ENCODE results near the gene L1CAM. TPM values are rescaled to one million over a fixed set of nuclear protein-coding genes. Genes with fewer than 3 reads are reported as not detected.

Gene L1CAM
- total RNA-seq, 1 experiment from 2014 or later: 12.7 TPM

DNA sequence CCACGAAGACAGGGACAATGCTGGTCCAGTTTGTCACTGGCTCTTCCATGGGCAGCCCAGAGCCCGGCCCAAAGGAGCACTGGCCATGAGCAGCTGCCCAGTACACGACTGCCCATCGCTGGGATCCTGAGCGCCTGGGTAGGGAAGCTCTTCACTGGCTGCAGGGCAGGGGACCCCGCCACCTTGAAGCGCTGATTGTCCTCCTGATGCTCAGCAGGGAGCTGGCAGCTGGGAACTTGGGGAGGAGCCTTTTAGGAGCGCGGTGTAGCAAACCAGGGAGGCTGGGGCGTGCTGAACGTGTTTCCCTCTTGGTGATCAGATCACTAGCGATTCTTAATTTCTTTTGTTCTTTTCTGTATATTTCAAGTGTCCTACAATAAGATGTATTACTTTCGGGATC lies 1.8 kb downstream of the L1CAM start:
- Mint-ChIP-seq H3K36me3 (ENCODE audit: insufficient read depth, unreplicated experiment) (no peaks in the 10 kb centered on the region), H3K4me3 (ENCODE audit: unreplicated experiment) (no peak overlapping the region), H3K27ac (ENCODE audit: unreplicated experiment) (no peak overlapping the region), H3K27me3 (ENCODE audit: insufficient read depth, unreplicated experiment) (no peaks in the 10 kb centered on the region), H3K9me3 (ENCODE audit: unreplicated experiment) (no peaks in the 10 kb centered on the region), H3K4me1 (ENCODE audit: low read depth, unreplicated experiment) (no peaks in the 10 kb centered on the region)
- TF ChIP-seq, protein P1, sequence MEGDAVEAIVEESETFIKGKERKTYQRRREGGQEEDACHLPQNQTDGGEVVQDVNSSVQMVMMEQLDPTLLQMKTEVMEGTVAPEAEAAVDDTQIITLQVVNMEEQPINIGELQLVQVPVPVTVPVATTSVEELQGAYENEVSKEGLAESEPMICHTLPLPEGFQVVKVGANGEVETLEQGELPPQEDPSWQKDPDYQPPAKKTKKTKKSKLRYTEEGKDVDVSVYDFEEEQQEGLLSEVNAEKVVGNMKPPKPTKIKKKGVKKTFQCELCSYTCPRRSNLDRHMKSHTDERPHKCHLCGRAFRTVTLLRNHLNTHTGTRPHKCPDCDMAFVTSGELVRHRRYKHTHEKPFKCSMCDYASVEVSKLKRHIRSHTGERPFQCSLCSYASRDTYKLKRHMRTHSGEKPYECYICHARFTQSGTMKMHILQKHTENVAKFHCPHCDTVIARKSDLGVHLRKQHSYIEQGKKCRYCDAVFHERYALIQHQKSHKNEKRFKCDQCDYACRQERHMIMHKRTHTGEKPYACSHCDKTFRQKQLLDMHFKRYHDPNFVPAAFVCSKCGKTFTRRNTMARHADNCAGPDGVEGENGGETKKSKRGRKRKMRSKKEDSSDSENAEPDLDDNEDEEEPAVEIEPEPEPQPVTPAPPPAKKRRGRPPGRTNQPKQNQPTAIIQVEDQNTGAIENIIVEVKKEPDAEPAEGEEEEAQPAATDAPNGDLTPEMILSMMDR (IDR thresholded peaks at IDR 0.05; ENCODE audit: insufficient read depth in 1 of 2, low read depth in 1 of 2, low read length in 1 of 2, severe bottlenecking in 1 of 2, unreplicated experiment in 1 of 2): no peak
- ChIA-PET POLR2A (no interaction called here), CTCF (no interaction called here)
- no peak overlapping the region for H3K4me3 ChIP-seq (ENCODE audit: low read depth, low read length)
- intact Hi-C loops (cut with micrococcal nuclease; ENCODE audit: unreplicated experiment): loop anchor here (10.0 kb wide), 1 partner anchor 69 kb away; no protein-coding TSS in a partner anchor
- no peaks in the 10 kb centered on the region for H3K36me3 ChIP-seq (ENCODE audit: control insufficient read depth, insufficient read depth, low read length)
- DNase-seq: no peak
- H3K4me1 ChIP-seq: peaks cover 14% of the 10 kb centered on the region; the same call in 1 of the 2 replicates
- no peaks in the 10 kb centered on the region for H3K27me3 ChIP-seq (replicated peaks; ENCODE audit: control insufficient read depth, insufficient read depth, low read length)
- BruUV-seq (replicated peaks): no TSS peak
- no peaks in the 10 kb centered on the region for H3K9me3 ChIP-seq

- BruUV-seq (replicated peaks): no TSS peak
- CTCF ChIA-PET: no interaction called here
- POLR2A ChIA-PET: no interaction called here
- intact Hi-C loops (cut with micrococcal nuclease; ENCODE audit: unreplicated experiment): loop anchor here (10.0 kb wide), 1 partner anchor 69 kb away; no protein-coding TSS in a partner anchor
- TF ChIP-seq, protein P1 (IDR thresholded peaks at IDR 0.05; ENCODE audit: insufficient read depth in 1 of 2, low read depth in 1 of 2, low read length in 1 of 2, severe bottlenecking in 1 of 2, unreplicated experiment in 1 of 2): no peak
- H3K36me3 Mint-ChIP-seq (ENCODE audit: insufficient read depth, unreplicated experiment): no peaks in the 10 kb centered on the region
- H3K4me1 ChIP-seq: peaks cover 14% of the 10 kb centered on the region; the same call in 1 of the 2 replicates
- H3K4me1 Mint-ChIP-seq (ENCODE audit: low read depth, unreplicated experiment): no peaks in the 10 kb centered on the region
- H3K4me3 ChIP-seq (ENCODE audit: low read depth, low read length): no peak overlapping the region
- no peaks in the 10 kb centered on the region for H3K9me3 ChIP-seq
- H3K27ac Mint-ChIP-seq (ENCODE audit: unreplicated experiment): no peak overlapping the region
- no peaks in the 10 kb centered on the region for H3K27me3 Mint-ChIP-seq (ENCODE audit: insufficient read depth, unreplicated experiment)
- H3K36me3 ChIP-seq (ENCODE audit: control insufficient read depth, insufficient read depth, low read length): no peaks in the 10 kb centered on the region
- H3K27me3 ChIP-seq (replicated peaks; ENCODE audit: control insufficient read depth, insufficient read depth, low read length): no peaks in the 10 kb centered on the region
- no peak overlapping the region for H3K4me3 Mint-ChIP-seq (ENCODE audit: unreplicated experiment)
- DNase-seq: no peak
- no peaks in the 10 kb centered on the region for H3K9me3 Mint-ChIP-seq (ENCODE audit: unreplicated experiment)
Measured at GRCh38 chrX:153883163-153883843, 2.7 kb downstream of the L1CAM start.

DNA sequence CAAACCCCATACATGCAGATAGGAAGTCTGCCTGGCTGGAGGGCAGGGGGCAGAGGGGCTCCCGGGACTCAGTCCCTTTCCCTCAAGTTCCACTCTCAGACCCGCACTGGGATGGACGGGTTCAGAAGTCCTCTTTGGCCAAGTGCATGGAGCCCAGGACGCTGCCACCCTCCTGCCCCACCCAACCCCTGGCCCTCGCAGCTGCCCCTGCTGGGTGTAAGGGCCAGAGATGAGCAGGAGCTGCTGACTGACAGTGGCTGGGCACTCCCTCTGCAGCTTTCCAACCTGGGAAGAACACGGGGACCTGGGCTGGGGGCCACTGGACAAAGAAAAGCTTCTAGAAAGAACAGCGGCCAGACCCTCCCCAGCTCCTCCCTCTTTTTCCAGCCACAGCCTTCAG lies 3.4 kb downstream of the L1CAM start:
- Mint-ChIP-seq H3K27me3 (ENCODE audit: insufficient read depth, unreplicated experiment) (no peaks in the 10 kb centered on the region), H3K36me3 (ENCODE audit: insufficient read depth, unreplicated experiment) (no peaks in the 10 kb centered on the region), H3K4me1 (ENCODE audit: low read depth, unreplicated experiment) (no peaks in the 10 kb centered on the region), H3K27ac (ENCODE audit: unreplicated experiment) (peak overlapping the region; percentile 67), H3K4me3 (ENCODE audit: unreplicated experiment) (peak overlapping the region; percentile 42), H3K9me3 (ENCODE audit: unreplicated experiment) (no peaks in the 10 kb centered on the region)
- ChIA-PET CTCF (no interaction called here), POLR2A (no interaction called here)
- Histone ChIP-seq H3K9me3 (no peaks in the 10 kb centered on the region), H3K27me3 (replicated peaks; ENCODE audit: control insufficient read depth, insufficient read depth, low read length) (no peaks in the 10 kb centered on the region), H3K36me3 (ENCODE audit: control insufficient read depth, insufficient read depth, low read length) (no peaks in the 10 kb centered on the region), H3K4me3 (ENCODE audit: low read depth, low read length) (no peak overlapping the region), H3K4me1 (peaks cover 14% of the 10 kb centered on the region; the same call in 1 of the 2 replicates)
- no TSS peak for BruUV-seq (replicated peaks)
- TF ChIP-seq, protein P1 (IDR thresholded peaks at IDR 0.05; ENCODE audit: insufficient read depth in 1 of 2, low read depth in 1 of 2, low read length in 1 of 2, severe bottlenecking in 1 of 2, unreplicated experiment in 1 of 2): no peak
- intact Hi-C loops (cut with micrococcal nuclease; ENCODE audit: unreplicated experiment): loop anchor here (10.0 kb wide), 1 partner anchor 68 kb away; no protein-coding TSS in a partner anchor
- DNase-seq: no peak
